GM19023 (cell line): Measurements from ENCODE around the gene PTTG2.
A peak's percentile ranks its signal among the peaks of the same experiment; 100 is the strongest.
"Not testable (repeated sequence)": the region's sequence is repeated elsewhere in the genome, so short reads cannot be mapped to it uniquely, and the experiment has no call there.

Experiments
- ATAC-seq: cut with Tn5 transposase; IDR thresholded peaks from one replicate; pipeline ENCODE4 v1.9.1; 2021; ENCODE audit warnings: mild to moderate bottlenecking, moderate library complexity; ENCODE audit not compliant: unreplicated experiment

Gene PTTG2

GRCh38 chr4:37953620-37954293, 6.4 kb upstream of the PTTG2 start:
- no peak for ATAC-seq

GRCh38 chr4:37956941-37957340, 3.3 kb upstream of the PTTG2 start:
- no peak for ATAC-seq

DNA sequence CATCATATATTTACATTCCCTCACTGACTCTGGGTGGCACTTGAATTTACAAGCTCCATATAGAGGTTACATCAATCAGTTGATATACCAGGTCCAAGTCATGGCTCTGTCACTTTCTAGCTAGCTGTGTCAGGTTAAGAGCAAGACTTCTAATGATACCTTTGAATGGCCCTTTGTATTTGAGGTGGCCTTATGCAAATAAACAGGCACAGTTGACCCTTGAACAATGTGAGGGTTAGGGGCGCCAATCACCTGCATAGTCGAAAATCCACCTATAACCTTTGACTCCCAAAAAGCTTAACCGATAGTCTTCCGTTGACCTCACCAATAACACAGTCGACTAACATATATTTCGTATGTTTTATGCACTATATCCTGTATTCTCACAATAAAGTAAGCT, 1.3 kb upstream of the PTTG2 start:
- ATAC-seq: no peak

DNA sequence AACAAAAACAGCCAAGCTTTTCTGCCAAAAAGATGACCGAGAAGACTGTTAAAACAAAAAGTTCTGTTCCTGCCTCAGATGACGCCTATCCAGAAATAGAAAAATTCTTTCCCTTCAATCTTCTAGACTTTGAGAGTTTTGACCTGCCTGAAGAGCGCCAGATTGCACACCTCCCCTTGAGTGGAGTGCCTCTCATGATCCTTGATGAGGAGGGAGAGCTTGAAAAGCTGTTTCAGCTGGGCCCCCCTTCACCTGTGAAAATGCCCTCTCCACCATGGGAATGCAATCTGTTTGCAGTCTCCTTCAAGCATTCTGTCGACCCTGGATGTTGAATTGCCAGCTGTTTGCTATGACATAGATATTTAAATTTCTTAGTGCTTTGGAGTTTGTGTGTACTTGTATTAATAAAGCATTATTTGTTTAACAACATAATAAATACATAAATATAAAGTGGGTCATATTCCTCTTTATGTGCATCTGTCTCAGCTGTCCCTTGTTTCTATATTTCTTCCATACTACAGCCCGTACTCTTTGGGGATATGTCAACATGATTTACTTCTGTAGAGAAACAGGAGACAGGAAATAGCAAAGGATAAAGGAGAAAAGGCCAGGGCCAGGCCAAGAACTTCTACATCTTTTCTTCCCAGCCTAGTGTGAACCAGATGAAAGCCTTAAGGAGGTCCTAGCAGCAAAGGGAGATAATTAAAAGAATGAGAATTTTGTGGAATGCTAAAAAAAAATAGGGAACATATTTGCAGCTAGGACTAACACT, 667 bp downstream of the PTTG2 start:
- ATAC-seq: no peak

DNA sequence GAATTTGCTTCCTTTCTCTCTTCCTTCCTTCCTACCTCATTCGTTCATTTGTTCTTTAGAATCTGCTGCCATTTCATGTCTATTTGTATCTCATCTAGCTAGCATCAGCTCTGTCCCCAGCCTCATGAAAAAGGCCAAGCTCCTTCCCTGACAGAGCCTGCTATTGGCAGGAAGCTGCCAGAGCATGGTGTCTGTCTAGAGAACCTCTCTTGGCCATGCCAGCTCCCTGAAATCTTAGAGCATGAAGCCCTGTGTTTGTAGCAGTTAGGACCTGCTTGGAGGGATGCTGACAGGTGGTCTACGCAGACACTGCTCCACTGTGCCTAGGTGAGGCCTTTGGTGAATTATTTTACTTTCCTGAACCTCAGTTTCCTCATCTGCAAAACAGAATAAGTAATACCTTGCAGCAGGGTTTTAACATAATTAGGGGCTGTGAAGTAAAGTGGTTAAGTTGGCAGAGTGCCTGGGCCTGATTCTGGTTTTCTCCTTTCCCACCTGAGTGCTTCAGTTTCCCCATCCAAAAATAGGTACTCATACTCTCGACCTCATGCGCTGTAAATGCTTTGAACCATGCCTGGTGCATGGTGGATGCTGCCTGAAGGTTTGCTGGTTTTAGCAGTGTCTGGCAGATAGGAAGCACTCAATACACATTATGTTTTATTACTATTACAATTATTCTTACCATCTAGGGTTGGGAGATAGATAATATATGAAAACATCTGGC, 4.7 kb downstream of the PTTG2 start:
- no peak for ATAC-seq

DNA sequence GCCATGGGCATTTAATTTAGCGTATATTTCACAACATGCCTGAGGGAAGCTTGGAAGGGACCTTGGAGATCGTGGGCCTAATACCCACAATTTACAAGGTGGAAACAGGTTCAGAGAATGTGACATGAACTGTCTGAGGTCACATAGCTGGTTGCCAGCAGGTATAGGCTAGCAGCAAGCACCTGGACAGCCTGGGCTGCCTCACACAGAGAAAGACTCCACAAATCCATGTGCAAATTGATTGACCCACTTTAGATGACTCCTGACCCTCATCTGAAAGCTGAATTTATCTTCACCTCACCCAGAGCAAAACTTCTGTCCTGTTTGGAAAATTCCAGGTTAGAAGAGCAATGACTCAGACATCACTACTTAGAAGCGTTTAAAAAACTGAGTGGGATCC, 5.8 kb downstream of the PTTG2 start:
- no peak for ATAC-seq

GRCh38 chr4:37967736-37968135, 7.5 kb downstream of the PTTG2 start:
- ATAC-seq: no peak

- ATAC-seq: no peak
Measured at GRCh38 chr4:37968747-37969146, 8.5 kb downstream of the PTTG2 start.

DNA sequence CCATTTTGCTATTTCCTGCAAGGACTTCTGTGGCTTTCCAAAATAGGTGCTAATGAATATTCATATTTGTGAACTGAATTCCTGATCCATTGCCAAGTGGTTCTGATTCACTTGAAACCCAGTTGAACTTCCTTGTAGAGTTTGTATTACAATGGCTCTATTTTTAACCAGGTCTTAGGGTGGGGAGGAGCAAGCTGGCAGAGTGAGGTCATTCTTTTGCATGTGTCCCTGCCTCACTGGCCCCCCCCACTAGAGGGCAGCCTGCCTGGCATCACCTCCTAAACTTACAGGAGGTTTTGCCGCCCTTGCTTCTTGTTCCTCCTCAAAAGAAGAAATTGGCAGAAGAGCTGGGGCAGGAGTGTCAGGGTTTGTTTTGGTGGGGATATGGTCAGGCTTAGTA, 10.5 kb downstream of the PTTG2 start:
- ATAC-seq: peak; percentile 55

DNA sequence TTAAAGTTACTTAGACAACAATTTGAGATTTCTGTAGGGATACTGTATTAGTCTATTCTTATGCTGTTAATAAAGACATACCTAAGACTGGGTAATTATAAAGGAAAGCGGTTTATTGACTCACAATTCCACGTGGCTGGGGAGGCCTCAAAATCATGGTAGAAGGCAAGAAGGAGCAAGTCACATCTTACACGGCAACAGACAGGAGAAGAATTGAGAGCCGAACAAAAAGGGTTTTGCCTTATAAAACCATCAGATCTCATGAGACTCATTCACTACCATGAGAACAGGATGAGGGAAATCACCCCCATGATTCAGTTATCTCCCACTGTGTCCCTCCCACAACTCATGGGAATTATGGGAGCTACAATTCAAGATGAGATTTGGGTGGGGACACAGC, 11.0 kb downstream of the PTTG2 start:
- ATAC-seq: no peak

DNA sequence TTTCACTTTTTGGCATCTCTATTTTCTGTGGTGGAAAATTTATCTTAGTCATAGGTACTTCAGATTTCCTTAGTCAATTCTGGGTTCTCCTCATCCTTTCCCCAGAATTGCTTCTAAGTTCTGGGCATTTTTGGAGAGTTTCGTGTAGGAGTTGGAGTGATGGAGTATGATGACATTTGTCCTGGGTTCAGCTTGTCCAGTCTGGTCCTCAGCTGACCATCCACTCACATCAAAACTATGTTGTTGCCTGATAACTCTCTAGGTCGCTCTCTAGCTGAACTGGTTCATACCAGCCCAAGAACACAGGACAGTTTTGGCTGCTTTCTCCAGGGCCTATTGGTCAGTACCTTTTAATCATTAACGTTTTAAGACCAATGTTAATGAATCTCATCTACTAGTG, 13.2 kb downstream of the PTTG2 start:
- no peak for ATAC-seq

- ATAC-seq: not testable (repeated sequence)
Measured at GRCh38 chr4:37975321-37975822, 15.2 kb downstream of the PTTG2 start.

- no peak for ATAC-seq
Measured at GRCh38 chr4:37976507-37976906, 16.3 kb downstream of the PTTG2 start.

GRCh38 chr4:37976991-37977470, 16.8 kb downstream of the PTTG2 start:
- peak; percentile 83 for ATAC-seq

GRCh38 chr4:37977471-37978247, 17.5 kb downstream of the PTTG2 start:
- ATAC-seq: peak; percentile 64

DNA sequence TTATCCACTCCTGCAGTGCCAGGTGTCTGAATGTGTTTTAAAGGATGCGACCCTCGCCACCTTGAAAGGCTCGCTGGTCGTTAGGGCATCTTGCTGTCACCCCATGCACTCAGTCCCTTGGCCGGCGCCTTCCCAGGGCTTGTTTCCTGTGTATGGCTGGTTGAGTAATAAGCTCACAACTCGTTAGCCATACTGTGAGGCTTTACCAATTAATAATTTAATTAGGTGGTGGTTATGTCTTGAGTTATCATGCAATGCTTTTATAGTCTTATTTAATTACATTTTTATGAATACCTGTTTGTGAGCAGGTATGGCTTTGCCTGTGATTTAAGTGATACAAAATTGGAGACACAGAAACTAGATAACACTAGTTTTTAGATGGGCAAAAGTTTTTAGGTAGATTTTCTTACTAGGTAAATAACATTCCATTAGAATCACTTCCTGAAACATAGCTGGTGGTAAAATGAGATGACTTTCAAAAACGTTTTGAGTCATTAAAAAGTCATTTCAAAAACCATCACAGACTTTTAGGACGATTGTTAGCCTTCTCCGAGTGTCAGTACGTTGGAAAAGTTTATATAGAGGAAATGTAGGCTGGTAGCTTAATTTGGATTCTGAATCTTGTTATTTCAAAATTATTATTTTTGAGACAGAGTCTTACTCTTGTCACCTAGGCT, 18.2 kb downstream of the PTTG2 start:
- peak; percentile 7 for ATAC-seq

- no peak for ATAC-seq
Measured at GRCh38 chr4:37980246-37980645, 20.0 kb downstream of the PTTG2 start.

DNA sequence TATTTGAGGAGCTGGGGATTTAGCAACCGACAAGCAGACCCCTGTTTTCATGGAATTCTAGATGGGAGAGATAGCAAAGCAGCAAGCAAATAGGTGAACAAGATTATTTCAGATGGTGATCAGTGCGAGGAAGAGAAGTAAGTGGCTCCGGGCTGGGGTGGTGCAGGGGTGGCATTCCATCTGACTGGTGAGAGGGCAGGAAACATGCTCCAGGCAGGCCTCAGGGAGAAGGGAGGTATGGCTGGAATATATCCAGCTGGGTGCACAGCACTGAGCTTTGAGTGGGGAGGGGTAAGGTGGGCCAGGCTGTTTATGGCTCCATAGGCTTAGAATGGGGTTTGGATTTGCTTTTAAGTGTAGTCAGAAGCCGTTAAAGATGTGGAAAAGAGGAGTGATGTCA, 21.2 kb downstream of the PTTG2 start:
- no peak for ATAC-seq

DNA sequence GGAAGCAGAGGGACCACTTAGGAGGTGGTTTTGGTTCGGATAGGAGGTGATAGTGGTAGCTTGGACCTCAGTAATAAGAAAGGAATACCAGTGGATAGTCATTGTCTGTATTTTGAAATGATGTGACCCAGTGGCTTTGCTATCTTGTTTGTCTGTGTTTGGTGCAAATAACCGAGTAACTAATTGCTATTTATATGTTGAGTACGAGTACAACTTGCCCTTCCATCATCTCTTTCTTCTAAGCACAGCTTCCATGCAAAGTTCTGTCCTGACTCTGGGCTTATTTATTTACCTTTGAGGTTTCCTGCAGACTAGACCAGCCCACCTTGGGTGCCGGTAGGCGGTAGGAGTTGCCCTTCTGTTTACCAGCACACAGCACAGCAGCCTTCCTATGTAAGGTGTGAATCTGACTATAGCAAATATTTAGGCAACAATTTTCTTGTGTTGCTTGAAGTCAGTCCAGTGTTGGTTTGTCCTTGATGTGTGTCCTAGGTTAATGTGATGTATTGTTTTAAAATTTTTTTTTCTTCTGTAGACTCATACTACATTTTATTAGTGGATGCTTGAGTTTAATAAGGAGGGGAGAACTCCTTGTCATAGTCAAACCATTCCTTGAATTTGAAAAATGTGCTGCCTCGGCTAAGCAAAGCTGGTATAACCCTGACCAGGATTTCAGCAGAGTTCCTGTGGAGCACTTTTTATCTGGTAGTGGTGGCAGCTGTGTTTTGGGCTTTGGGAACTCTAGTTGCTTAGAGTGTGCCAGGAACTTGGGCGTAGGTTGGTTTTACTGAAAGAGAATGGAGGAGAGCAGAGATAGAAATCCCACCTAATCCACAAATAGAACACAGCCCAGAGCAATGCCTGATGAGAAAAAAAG, 21.9 kb downstream of the PTTG2 start:
- ATAC-seq: no peak
